Endothelial cell of hepatic sinusoid (primary cell): ENCODE measurements around the gene SIGLEC12.

Source experiments
- in situ Hi-C: cut with HindIII; loops from 2 replicates; pipeline ENCODE4 v1.10.0; 2017; ENCODE audit warnings: low sequenced_read_pairs

The SIGLEC12 gene

GRCh38 chr19:51501594-51502263 is at the start of gene SIGLEC12:
Gene SIGLEC12 (minus strand): TSS chr19:51501800. CDS start chr19:51501733, 67 bp downstream.
- in situ Hi-C loops, result no loop called here

GRCh38 chr19:51550848-51551672 is 49.5 kb upstream of the SIGLEC12 start:
- in situ Hi-C loops, result no loop called here

- in situ Hi-C loops, result loop anchor here (5.0 kb wide), 1 partner anchor 48 kb away; no protein-coding TSS in a partner anchor
These were observed 48.1 kb upstream of the SIGLEC12 start for GRCh38 chr19:51549533-51550324.

- in situ Hi-C loops, result loop anchor here (5.0 kb wide), 1 partner anchor 48 kb away; no protein-coding TSS in a partner anchor
These were observed 47.3 kb upstream of the SIGLEC12 start for GRCh38 chr19:51548891-51549305.

GRCh38 chr19:51548213-51548651 is 46.6 kb upstream of the SIGLEC12 start:
- in situ Hi-C loops, result loop anchor here (5.0 kb wide), 1 partner anchor 49 kb away; no protein-coding TSS in a partner anchor

- in situ Hi-C loops, result loop anchor here (5.0 kb wide), 1 partner anchor 50 kb away; no protein-coding TSS in a partner anchor
These were observed 46.0 kb upstream of the SIGLEC12 start for GRCh38 chr19:51547397-51548212.

- in situ Hi-C loops, result loop anchor here (5.0 kb wide), 1 partner anchor 50 kb away; no protein-coding TSS in a partner anchor
These were observed 45.2 kb upstream of the SIGLEC12 start for GRCh38 chr19:51546650-51547396.

- in situ Hi-C loops, result loop anchor here (5.0 kb wide), 1 partner anchor 51 kb away; no protein-coding TSS in a partner anchor
These were observed 44.6 kb upstream of the SIGLEC12 start for GRCh38 chr19:51546107-51546649.

GRCh38 chr19:51544038-51544437 is 42.4 kb upstream of the SIGLEC12 start:
- in situ Hi-C loops, result no loop called here

GRCh38 chr19:51542699-51543098 is 41.1 kb upstream of the SIGLEC12 start:
- in situ Hi-C loops, result no loop called here

- in situ Hi-C loops, result no loop called here
These were observed 40.1 kb upstream of the SIGLEC12 start for GRCh38 chr19:51541458-51542357.

GRCh38 chr19:51539821-51540366 is 38.3 kb upstream of the SIGLEC12 start:
- in situ Hi-C loops, result no loop called here

- in situ Hi-C loops, result no loop called here
These were observed 33.9 kb upstream of the SIGLEC12 start for GRCh38 chr19:51535535-51535934.

- in situ Hi-C loops, result no loop called here
These were observed 30.0 kb upstream of the SIGLEC12 start, which contains the start of gene SIGLEC6 for GRCh38 chr19:51531349-51532315. Gene SIGLEC6 (minus strand): TSS chr19:51531670. CDS start chr19:51531648, 22 bp downstream.

- in situ Hi-C loops, result no loop called here
These were observed 29.0 kb upstream of the SIGLEC12 start for GRCh38 chr19:51530616-51531015.

GRCh38 chr19:51529301-51529700 is 27.7 kb upstream of the SIGLEC12 start:
- in situ Hi-C loops, result no loop called here
